Epithelial cell of prostate (primary cell): ENCODE data around the gene RNF220.
"Not testable (repeated sequence)": the region's sequence is repeated elsewhere in the genome, so short reads cannot be mapped to it uniquely, and the experiment has no call there.

Experiments used
- DNase-seq: peaks from one replicate; pipeline ENCODE4 v3.0.0-alpha.2; 2011; ENCODE audit warnings: low read depth, low spot score
- H3K27ac ChIP-seq: fragments of 450-650 bp; 2 replicates; pipeline ENCODE4 v1.5.1; 2017; ENCODE audit warnings: mild to moderate bottlenecking

Gene RNF220

DNA sequence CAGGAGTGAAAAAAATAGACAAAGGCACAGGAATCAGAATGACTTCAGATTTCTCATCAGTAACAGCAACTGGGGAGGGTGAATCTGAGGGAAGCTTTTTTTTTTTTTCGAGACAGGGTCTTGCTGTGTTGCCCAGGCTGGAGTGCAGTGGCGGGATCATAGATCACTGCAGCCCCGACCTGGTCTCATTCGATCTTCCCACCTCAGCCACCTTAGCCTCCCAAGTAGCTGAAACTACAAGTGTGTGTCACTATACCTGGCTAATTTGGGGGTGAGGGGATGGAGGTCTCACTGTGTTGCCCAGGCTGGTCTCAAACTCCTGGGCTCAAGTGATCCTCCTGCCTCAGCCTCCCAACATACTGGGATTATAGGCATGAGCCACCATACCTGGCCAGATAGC is 280.2 kb downstream of the RNF220 start:
- no peak for DNase-seq

GRCh38 chr1:44685881-44686280 is 280.8 kb downstream of the RNF220 start:
- H3K27ac ChIP-seq = no peak overlapping the region
- DNase-seq = no peak

More for the DNA sequence above, 280.2 kb downstream of the RNF220 start:
- H3K27ac ChIP-seq = no peak overlapping the region

DNA sequence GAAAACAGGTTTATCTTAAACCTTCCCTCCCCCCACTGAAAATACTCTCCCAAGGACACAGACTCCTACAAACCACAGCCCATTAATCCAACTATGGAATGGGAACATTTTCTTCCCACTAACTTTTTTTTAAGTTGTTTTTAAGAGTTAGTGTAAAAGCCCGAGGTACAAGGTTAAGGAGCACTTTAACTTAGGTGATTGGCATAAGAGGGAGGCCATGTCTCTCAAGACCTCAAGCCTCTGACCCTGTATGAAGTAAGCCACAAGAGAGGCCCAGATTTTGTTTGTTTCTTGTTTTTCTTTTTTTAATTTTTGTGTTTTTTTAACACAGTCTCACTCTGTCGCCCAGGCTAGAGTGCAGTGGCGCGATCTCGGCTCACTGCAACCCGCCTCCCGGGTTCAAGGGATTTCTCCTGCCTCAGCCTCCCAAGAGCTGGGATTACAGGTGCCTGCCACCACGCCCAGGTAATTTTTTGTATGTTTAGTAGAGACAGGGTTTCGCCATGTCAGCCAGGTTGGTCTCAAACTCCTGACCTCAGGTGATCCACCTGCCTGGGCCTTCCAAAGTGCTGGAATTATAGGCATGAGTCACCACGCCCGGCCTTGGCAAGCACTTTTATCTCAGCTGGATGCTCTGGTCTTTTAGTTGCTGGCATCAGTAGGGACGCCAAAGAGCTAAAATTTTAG is 283.8 kb downstream of the RNF220 start:
- no peak for DNase-seq
- H3K27ac ChIP-seq = no peak overlapping the region

DNA sequence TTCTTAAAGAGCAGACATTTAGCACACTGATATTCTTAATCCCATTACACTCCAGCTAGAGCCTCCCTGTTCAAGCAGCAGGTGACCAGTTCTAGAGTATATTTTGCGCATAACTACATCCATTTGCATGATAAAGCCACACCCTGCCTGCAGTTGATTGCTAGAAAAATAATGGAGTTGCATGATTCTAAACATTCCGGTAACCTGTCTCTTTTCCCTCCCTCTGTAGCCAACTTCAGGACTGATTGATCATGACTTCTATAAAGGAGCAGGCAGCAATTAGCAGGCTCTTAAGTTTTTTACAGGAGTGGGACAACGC is 284.4 kb downstream of the RNF220 start:
- no peak for DNase-seq
- H3K27ac ChIP-seq = no peak overlapping the region

DNA sequence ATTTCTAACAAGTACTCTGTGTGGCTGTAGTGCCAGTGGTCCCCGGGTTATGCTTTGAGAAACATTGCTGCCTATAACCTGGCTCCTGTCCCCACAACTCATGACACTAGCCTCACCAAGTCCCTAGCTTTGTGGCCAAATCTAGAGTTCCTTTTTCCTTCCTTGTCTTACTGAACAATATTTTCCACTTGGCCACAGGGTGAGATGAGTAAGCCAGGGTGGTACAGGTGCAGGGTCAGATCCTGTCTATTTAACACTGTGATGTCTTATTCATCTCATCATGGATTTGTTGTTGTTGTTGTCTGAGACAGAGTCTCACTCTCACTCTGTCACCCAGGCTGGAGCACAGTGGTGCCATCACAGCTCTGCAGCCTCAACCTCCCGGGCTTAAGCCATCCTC is 288.1 kb downstream of the RNF220 start:
- peak overlapping the region; percentile 11 for H3K27ac ChIP-seq
- DNase-seq = no peak

GRCh38 chr1:44693900-44694299 is 288.8 kb downstream of the RNF220 start:
- DNase-seq = no peak
- H3K27ac ChIP-seq = peak overlapping the region; percentile 11

GRCh38 chr1:44694863-44695478 is 289.9 kb downstream of the RNF220 start:
- no peak for DNase-seq
- H3K27ac ChIP-seq = no peak overlapping the region

DNA sequence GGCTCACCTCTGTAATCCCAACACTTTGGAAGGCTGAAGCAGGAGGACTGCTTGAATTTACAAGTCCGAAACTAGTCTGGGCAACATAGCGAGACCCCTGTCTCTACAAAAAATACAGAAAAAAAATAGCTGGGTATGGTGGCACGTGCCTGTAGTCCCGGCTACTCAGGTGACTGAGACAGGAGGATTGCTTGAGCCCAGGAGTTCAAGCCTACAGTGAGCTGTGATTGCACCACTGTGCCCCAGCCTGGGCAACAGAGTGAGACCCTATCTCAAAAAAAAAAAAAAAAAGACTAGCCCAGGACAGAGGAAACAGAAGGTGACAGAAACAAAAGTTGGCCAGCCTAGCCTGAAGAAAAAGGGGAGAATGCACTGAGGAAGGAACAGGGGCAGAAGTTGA is 290.6 kb downstream of the RNF220 start:
- DNase-seq = no peak
- H3K27ac ChIP-seq = no peak overlapping the region

DNA sequence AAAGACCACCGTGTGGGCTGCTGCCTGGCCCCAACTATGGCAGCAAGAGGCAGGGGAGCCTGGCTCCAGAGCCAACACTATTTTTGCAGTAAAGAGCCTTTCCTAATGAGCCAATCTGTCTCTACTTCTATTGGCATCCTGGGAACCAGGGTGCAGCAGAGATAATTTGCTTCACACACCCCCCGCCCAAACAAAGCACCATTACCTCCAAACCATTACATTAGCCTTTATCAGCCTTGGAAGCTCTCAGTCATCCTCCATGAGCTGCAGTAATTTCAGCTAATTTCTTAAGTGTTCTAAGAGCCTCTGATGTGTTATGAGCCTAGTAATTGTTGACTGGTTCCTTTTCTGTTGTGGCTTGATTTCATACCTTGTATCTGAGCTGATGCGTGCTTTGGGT is 291.0 kb downstream of the RNF220 start:
- no peak overlapping the region for H3K27ac ChIP-seq
- DNase-seq = no peak

DNA sequence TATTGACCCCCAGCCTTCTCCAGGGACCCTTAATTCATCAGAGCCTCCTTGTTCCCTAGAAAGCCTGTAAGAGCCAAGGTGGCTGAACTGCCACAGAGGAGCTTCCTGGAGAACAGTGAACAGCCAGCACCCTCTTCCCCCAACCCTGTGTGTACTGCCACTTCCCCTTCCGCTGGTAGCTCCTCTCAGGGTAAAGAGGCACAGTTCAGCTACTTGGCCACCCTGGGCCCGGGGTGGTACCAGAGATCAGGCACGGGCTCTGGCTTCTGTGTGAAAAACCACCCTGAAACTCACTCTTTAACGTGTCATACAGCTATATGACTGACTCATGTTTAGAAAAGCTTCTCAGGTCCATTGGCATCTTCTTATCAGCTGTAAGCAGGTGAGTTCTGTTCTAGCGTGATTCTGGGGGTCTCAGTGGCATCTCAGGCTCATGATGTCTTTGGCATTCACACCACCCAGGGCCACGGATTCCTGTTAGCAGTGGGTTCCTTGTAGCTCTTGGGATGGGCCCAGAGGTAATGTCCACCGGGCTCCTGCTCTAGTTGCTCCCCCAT is 291.8 kb downstream of the RNF220 start:
- H3K27ac ChIP-seq = no peak overlapping the region
- DNase-seq = no peak

DNA sequence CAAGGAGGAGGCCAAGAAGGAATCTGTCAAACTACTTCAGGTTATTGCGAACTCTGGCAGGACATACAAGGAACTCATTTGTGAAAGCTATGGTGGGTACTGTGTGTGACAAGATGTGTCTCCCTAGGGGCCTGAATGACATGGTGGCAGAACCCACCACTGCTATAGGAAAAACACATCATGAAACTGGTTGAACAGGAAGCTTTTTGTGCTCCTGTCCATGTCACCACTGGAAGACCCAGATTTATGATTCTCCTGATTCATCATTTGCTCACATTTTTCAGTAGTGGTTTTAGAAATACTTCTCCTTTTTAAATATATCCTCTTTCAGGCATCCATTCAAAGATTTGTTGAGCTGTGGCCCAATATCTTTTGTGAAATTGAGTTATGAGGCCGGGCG is 293.1 kb downstream of the RNF220 start:
- no peak for DNase-seq
- no peak overlapping the region for H3K27ac ChIP-seq

DNA sequence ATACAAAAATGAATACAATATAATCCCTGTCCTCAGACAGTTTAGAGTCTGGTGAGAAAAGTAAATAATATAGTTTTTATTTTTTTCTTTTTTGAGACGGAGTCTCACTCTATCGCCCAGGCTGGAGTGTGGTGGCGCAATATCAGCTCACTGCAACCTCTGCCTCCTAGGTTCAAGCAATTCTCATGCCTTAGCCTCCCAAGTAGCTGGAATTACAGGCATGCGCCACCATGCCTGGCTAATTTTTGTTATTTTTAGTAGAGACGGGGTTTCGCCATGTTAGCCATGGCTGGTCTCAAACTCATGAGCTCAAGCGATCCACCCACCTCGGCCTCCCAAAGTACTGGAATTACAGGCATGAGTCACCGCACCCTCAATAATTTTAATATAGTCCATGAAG is 294.3 kb downstream of the RNF220 start:
- not testable (repeated sequence) for DNase-seq, H3K27ac ChIP-seq

GRCh38 chr1:44700573-44700972 is 295.5 kb downstream of the RNF220 start:
- peak overlapping the region; percentile 50 for H3K27ac ChIP-seq
- no peak for DNase-seq

DNA sequence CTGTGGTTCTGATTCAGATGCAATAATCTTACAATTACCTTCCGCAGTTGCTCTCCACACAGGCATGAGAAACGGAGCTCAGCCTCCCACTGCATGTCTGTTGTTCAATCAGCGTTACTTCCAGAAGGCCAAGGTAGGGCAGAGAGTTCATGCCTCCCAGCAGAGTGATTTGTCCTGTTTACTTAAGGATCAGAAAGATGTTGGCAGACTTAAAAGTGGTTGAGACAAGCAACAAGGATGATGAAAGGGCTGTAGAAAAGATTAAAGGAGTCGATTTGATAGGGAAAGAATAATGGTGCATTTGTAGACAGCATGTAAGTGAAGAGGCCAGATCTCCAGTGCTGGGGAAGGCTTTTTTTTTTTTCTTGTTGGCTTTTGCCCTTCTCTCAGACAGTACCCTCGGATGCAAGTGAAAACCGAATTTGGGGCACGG is 296.1 kb downstream of the RNF220 start:
- peak; percentile 67 for DNase-seq
- peak overlapping the region; percentile 50 for H3K27ac ChIP-seq
